IMR-90 (cell line): ENCODE measurements around the gene ZNF853. TPM values are rescaled to one million over a fixed set of nuclear protein-coding genes. Genes with fewer than 3 reads are reported as not detected.

Experiments used
- ATAC-seq: fragments of 200-7000 bp; cut with Tn5 transposase; 2 replicates; pipeline ENCODE4 v1.9.1; 2020; ENCODE audit warnings: low read depth, mild to moderate bottlenecking, moderate library complexity
- BruUV-seq: library from RNA; stranded (reverse); fragments of 400-500 nt; replicated peaks from 2 replicates; lab custom pipeline; 2021; lab: Mats Ljungman, UMichigan
- CTCF ChIA-PET: fragments of 300-600 bp; formaldehyde crosslinking; extraction: SDS; loops from one replicate; lab custom pipeline; 2021; ENCODE audit warnings: antibody characterized with exemption; lab: Yijun Ruan, JAX
- POLR2A ChIA-PET: fragments of 300-600 bp; sonication (Branson Sonifier 250); formaldehyde crosslinking; loops from one replicate; lab custom pipeline; 2022; ENCODE audit warnings: antibody characterized with exemption; ENCODE audit not compliant: unreplicated experiment; lab: Charles Lee
- DNase-seq: peaks from one replicate; pipeline ENCODE4 v3.0.0; 2013
- H2AFZ ChIP-seq: replicated peaks from 2 replicates; pipeline ENCODE3; 2013; ENCODE audit warnings: low read length, mild to moderate bottlenecking; ENCODE audit not compliant: poor library complexity
- H2AK5ac ChIP-seq: 2 replicates; pipeline ENCODE4 v1.6.1; 2013; ENCODE audit warnings: low read depth, low read length, inconsistent platforms
- H2AK9ac ChIP-seq: replicated peaks from 2 replicates; pipeline ENCODE3; 2013; ENCODE audit warnings: mild to moderate bottlenecking, low read depth, low read length, moderate library complexity; ENCODE audit not compliant: poor library complexity
- H2BK120ac ChIP-seq: 2 replicates; pipeline ENCODE4 v1.6.1; 2013; ENCODE audit warnings: low read depth, low read length, inconsistent platforms
- H2BK15ac ChIP-seq: 3 replicates; pipeline ENCODE4 v1.6.1; 2013; ENCODE audit warnings: low read depth, low read length, inconsistent platforms
- H2BK20ac ChIP-seq: 2 replicates; pipeline ENCODE4 v1.6.1; 2013; ENCODE audit warnings: low read depth, mild to moderate bottlenecking, inconsistent platforms, low read length, moderate library complexity
- H2BK5ac ChIP-seq: 2 replicates; pipeline ENCODE4 v1.6.1; 2013; ENCODE audit warnings: mild to moderate bottlenecking, low read depth, low read length, inconsistent platforms; ENCODE audit not compliant: poor library complexity, severe bottlenecking
- H3K14ac ChIP-seq: replicated peaks from 2 replicates; pipeline ENCODE4 v1.6.1; 2013; ENCODE audit warnings: low read depth, low read length, inconsistent platforms
- H3K18ac ChIP-seq: 2 replicates; pipeline ENCODE4 v1.6.1; 2013; ENCODE audit warnings: low read depth, low read length, control low read depth
- H3K23ac ChIP-seq: 2 replicates; pipeline ENCODE4 v1.6.1; 2013; ENCODE audit warnings: low read depth, low read length, inconsistent platforms
- H3K27ac ChIP-seq: 2 replicates; pipeline ENCODE4 v1.5.1; 2013; ENCODE audit warnings: mild to moderate bottlenecking, control low read depth, low read length; ENCODE audit not compliant: insufficient read depth
- H3K27me3 ChIP-seq: 2 replicates; pipeline ENCODE4 v1.6.1; 2013; ENCODE audit warnings: low read length; ENCODE audit not compliant: control insufficient read depth, insufficient read depth
- H3K36me3 ChIP-seq: 2 replicates; pipeline ENCODE4 v1.6.1; 2013; ENCODE audit warnings: low read length, mixed read lengths; ENCODE audit not compliant: control insufficient read depth, insufficient read depth
- H3K4ac ChIP-seq: 2 replicates; pipeline ENCODE4 v1.6.1; 2013; ENCODE audit warnings: low read depth, low read length, inconsistent platforms
- H3K4me1 ChIP-seq: 2 replicates; pipeline ENCODE4 v1.6.1; 2013; ENCODE audit warnings: low read length, mixed read lengths; ENCODE audit not compliant: control insufficient read depth, insufficient read depth
- H3K4me2 ChIP-seq: 2 replicates; pipeline ENCODE4 v1.6.1; 2013; ENCODE audit warnings: low read depth, mild to moderate bottlenecking, control low read depth, low read length, moderate library complexity
- H3K4me3 ChIP-seq: 2 replicates; pipeline ENCODE4 v1.5.1; 2013; ENCODE audit warnings: low read depth, mild to moderate bottlenecking, control low read depth, low read length, moderate library complexity; ENCODE audit not compliant: insufficient read depth
- H3K56ac ChIP-seq: 2 replicates; pipeline ENCODE4 v1.6.1; 2013; ENCODE audit warnings: low read length, inconsistent platforms; ENCODE audit not compliant: insufficient read depth; ENCODE audit errors: extremely low read depth
- H3K79me1 ChIP-seq, 2 experiments: 2 replicates each; pipeline ENCODE4 v1.6.1; 2013; ENCODE audit warnings: low read length in 2 of 2, inconsistent platforms in 1 of 2, low read depth in 1 of 2
- H3K9ac ChIP-seq: 2 replicates; pipeline ENCODE4 v1.6.1; 2013; ENCODE audit warnings: low read depth, low read length, control low read depth
- H3K9me1 ChIP-seq: 2 replicates; pipeline ENCODE4 v1.6.1; 2013; ENCODE audit warnings: low read length, inconsistent platforms; ENCODE audit not compliant: insufficient read depth
- H3K9me3 ChIP-seq: 2 replicates; pipeline ENCODE4 v1.6.1; 2013; ENCODE audit warnings: low read length; ENCODE audit not compliant: control insufficient read depth, insufficient read depth
- H4K20me1 ChIP-seq: 2 replicates; pipeline ENCODE4 v1.6.1; 2013; ENCODE audit warnings: low read length, inconsistent platforms; ENCODE audit not compliant: insufficient read depth
- H4K5ac ChIP-seq: 2 replicates; pipeline ENCODE4 v1.6.1; 2013; ENCODE audit warnings: mild to moderate bottlenecking, low read depth, low read length, control low read depth
- H4K8ac ChIP-seq, 2 experiments: 2 replicates each; pipeline ENCODE4 v1.6.1; 2013; ENCODE audit warnings: low read depth in 2 of 2, low read length in 2 of 2, control low read depth in 1 of 2, inconsistent platforms in 1 of 2
- H4K91ac ChIP-seq: 2 replicates; pipeline ENCODE4 v1.6.1; 2013; ENCODE audit warnings: low read depth, low read length, inconsistent platforms; ENCODE audit not compliant: insufficient read depth
- CEBPB ChIP-seq: IDR thresholded peaks from 2 replicates; pipeline ENCODE4 v1.6.1; 2012; ENCODE audit warnings: low read depth, low read length, improper control_type of control experiment
- CHD1 ChIP-seq: IDR thresholded peaks from 2 replicates; pipeline ENCODE4 v1.6.1; 2012; ENCODE audit warnings: low read depth, low read length, improper control_type of control experiment
- ELK1 ChIP-seq: fragments of 150-350 bp; IDR thresholded peaks from 2 replicates; pipeline ENCODE4 v1.6.1; 2016; ENCODE audit warnings: low read depth, mild to moderate bottlenecking, low read length, moderate library complexity, borderline replicate concordance
- MAFK ChIP-seq: IDR thresholded peaks from 2 replicates; pipeline ENCODE4 v1.6.1; 2012; ENCODE audit warnings: low read depth, low read length, improper control_type of control experiment
- MAZ ChIP-seq: IDR thresholded peaks from 2 replicates; pipeline ENCODE4 v1.6.1; 2012; ENCODE audit warnings: low read depth, mild to moderate bottlenecking, low read length, improper control_type of control experiment, moderate library complexity, borderline replicate concordance
- MXI1 ChIP-seq: IDR thresholded peaks from 2 replicates; pipeline ENCODE4 v1.6.1; 2012; ENCODE audit warnings: low read depth, mild to moderate bottlenecking, low read length, moderate library complexity, borderline replicate concordance
- NFE2L2 ChIP-seq: fragments of 150-350 bp; IDR thresholded peaks from 2 replicates; pipeline ENCODE4 v1.6.1; 2016; ENCODE audit warnings: low read depth, mild to moderate bottlenecking, low read length
- POLR2A ChIP-seq: IDR thresholded peaks from 2 replicates; pipeline ENCODE4 v1.6.1; 2012; ENCODE audit warnings: mild to moderate bottlenecking, low read depth, low read length
- RCOR1 ChIP-seq: IDR thresholded peaks from 2 replicates; pipeline ENCODE4 v1.6.1; 2012; ENCODE audit warnings: mild to moderate bottlenecking, low read length, improper control_type of control experiment; ENCODE audit not compliant: insufficient replicate concordance
- RFX5 ChIP-seq: IDR thresholded peaks from 2 replicates; pipeline ENCODE4 v1.8.0; 2012; ENCODE audit warnings: low read depth, mild to moderate bottlenecking, low read length, moderate library complexity
- SMC3 ChIP-seq: fragments of 150-350 bp; IDR thresholded peaks from 2 replicates; pipeline ENCODE4 v1.6.1; 2016; ENCODE audit warnings: low read depth, mild to moderate bottlenecking, antibody characterized with exemption, low read length, moderate library complexity
- USF2 ChIP-seq: fragments of 150-350 bp; IDR thresholded peaks from 2 replicates; pipeline ENCODE4 v1.6.1; 2017; ENCODE audit warnings: mild to moderate bottlenecking, antibody characterized with exemption, low read length, low read depth
- WGBS, 2 experiments: methylation state at CpG; one replicate each; pipeline versions ENCODE4 v1.1.5 to v1.1.7; 2013; ENCODE audit warnings: missing lambda C conversion rate in 2 of 2; ENCODE audit not compliant: insufficient read length in 1 of 2; ENCODE audit errors: extremely low coverage in 2 of 2; 5-methylcytosine and 5-hydroxymethylcytosine counted together
- dilution Hi-C: fragments of 300-500 bp; cut with HindIII; formaldehyde crosslinking; loops from one replicate; pipeline ENCODE4 v1.14.3; 2018; ENCODE audit warnings: low sequenced_read_pairs; ENCODE audit not compliant: unreplicated experiment
- in situ Hi-C: fragments of 300-500 bp; cut with MboI; formaldehyde crosslinking; loops from 3 replicates; pipeline ENCODE4 v1.14.3; 2019; ENCODE audit warnings: low sequenced_read_pairs, inconsistent platforms, mixed read lengths
- intact Hi-C: fragments of 100-400 bp; cut with micrococcal nuclease; formaldehyde crosslinking; loops from 2 replicates; pipeline ENCODE4 v1.10.0; 2022
- polyA plus RNA-seq, 3 experiments: library from polyadenylated mRNA; depleted of rRNA; stranded (reverse); fragments of >200 nt; gene quantifications; 2 replicates each; pipeline ENCODE4 v1.2.3, GENCODE V29; 2012; ENCODE audit warnings: low replicate concordance in 1 of 3
- total RNA-seq: library from RNA; depleted of rRNA; stranded (reverse); fragments of >200 nt; gene quantifications from 2 replicates; pipeline ENCODE4 v1.2.3, GENCODE V29; 2012

Gene ZNF853
- total and polyA plus RNA-seq, 2 of the 4 experiments (the other 2 are of a cell fraction), result 3.4 TPM

- Histone ChIP-seq H3K36me3 (peaks cover 10% of the 10 kb centered on the region), H3K27ac (no peak overlapping the region), H4K8ac (peak overlapping the region; percentile 94 to 100), H3K56ac (no peak overlapping the region), H2BK5ac (no peak overlapping the region), H2AK9ac (peak overlapping the region; percentile 89), H3K18ac (no peak overlapping the region), H3K4me3 (peak overlapping the region; percentile 70; the same call in 1 of the 2 replicates), H3K27me3 (no peaks in the 10 kb centered on the region), H2BK20ac (no peak overlapping the region), H3K9ac (no peak overlapping the region), H3K9me1 (peaks cover 4% of the 10 kb centered on the region), H4K5ac (peak overlapping the region; percentile 99), H4K91ac (no peak overlapping the region), H2AK5ac (peak overlapping the region; percentile 98), H4K20me1 (no peaks in the 10 kb centered on the region), H3K9me3 (no peaks in the 10 kb centered on the region), H2BK120ac (no peak overlapping the region), H3K4me2 (peak overlapping the region; percentile 98; the same call in 1 of the 2 replicates), H3K23ac (no peak overlapping the region), H3K4ac (no peak overlapping the region; the same call in 1 of the 2 replicates), H3K4me1 (peaks cover 6% of the 10 kb centered on the region), H3K79me1 (peaks cover 0 to 19% of the 10 kb centered on the region in 2 experiments; a peak in 3 of 4 replicates), H2AFZ (peak overlapping the region; percentile 80), H3K14ac (no peak overlapping the region), H2BK15ac (no peak overlapping the region)
- intact Hi-C loops (no loop called here), in situ Hi-C loops (no loop called here), dilution Hi-C loops (no loop called here)
- ChIA-PET CTCF (no interaction called here), POLR2A (no interaction called here)
- BruUV-seq, result no TSS peak
- 74% methylated on average over 5 of the region's 14 CpGs; no CpG with 5 or more reads in 1 of the 2 experiments for WGBS, 2 experiments
- ATAC-seq (no peak), DNase-seq (no peak)
- no peak for TF ChIP-seq CEBPB
- TF ChIP-seq SMC3, result no peak
- TF ChIP-seq RCOR1, result no peak
- TF ChIP-seq NFE2L2, result no peak
- TF ChIP-seq MXI1, result no peak
- no peak for TF ChIP-seq RFX5
- TF ChIP-seq MAFK, result no peak
- TF ChIP-seq MAZ, result no peak
- no peak for TF ChIP-seq ELK1
- TF ChIP-seq CHD1, result no peak
- no peak for TF ChIP-seq USF2
- no peak for TF ChIP-seq POLR2A
These were observed 39.2 kb upstream of the ZNF853 start for GRCh38 chr7:6576024-6576866.
